Measurements from ENCODE around the gene SLC35G4.

- TF ChIP-seq POLR2A (IDR thresholded peaks at IDR 0.05) (no peak), CTCF (IDR thresholded peaks at IDR 0.05) (no peak), EP300 (IDR thresholded peaks at IDR 0.05) (no peak)
Measured at GRCh38 chr18:11587432-11587831, 22.0 kb upstream of the SLC35G4 start.

Measured in gastroesophageal sphincter (tissue), 3 donors.